Endothelial cell (in vitro differentiated cells): ENCODE measurements around the gene ABLIM2. TPM values are rescaled to one million over a fixed set of nuclear protein-coding genes. Genes with fewer than 3 reads are reported as not detected.
A peak's percentile ranks its signal among the peaks of the same experiment; 100 is the strongest.

ENCODE experiments used
- DNase-seq: peaks from one replicate; pipeline ENCODE4 v3.0.0; 2021; ENCODE audit warnings: low spot score
- H3K27ac Mint-ChIP-seq: one replicate; pipeline ENCODE4 v1.8.0; 2021; ENCODE audit warnings: mixed read lengths, inconsistent platforms; ENCODE audit not compliant: unreplicated experiment
- H3K27me3 Mint-ChIP-seq: one replicate; pipeline ENCODE4 v1.8.0; 2021; ENCODE audit warnings: mild to moderate bottlenecking, moderate library complexity, mixed read lengths, inconsistent platforms; ENCODE audit not compliant: unreplicated experiment
- H3K36me3 Mint-ChIP-seq: one replicate; pipeline ENCODE4 v1.8.0; 2021; ENCODE audit warnings: mild to moderate bottlenecking, low read depth, mixed read lengths, inconsistent platforms; ENCODE audit not compliant: unreplicated experiment
- H3K4me1 Mint-ChIP-seq: one replicate; pipeline ENCODE4 v1.8.0; 2021; ENCODE audit warnings: mild to moderate bottlenecking, mixed read lengths, inconsistent platforms; ENCODE audit not compliant: unreplicated experiment
- H3K4me3 Mint-ChIP-seq: one replicate; pipeline ENCODE4 v1.8.0; 2021; ENCODE audit warnings: mild to moderate bottlenecking, mixed read lengths, inconsistent platforms; ENCODE audit not compliant: unreplicated experiment
- H3K9me3 Mint-ChIP-seq: one replicate; pipeline ENCODE4 v1.8.0; 2021; ENCODE audit warnings: mixed read lengths, inconsistent platforms; ENCODE audit not compliant: unreplicated experiment
- total RNA-seq: library from RNA; stranded (reverse); fragmentation: NEBNext Ultra II Directional; extraction: Animal tissue kit (Norgen Biotek cat#: 25700); gene quantifications from one replicate; pipeline ENCODE4 v1.2.1, GENCODE V29; 2021; ENCODE audit not compliant: unreplicated experiment
- TF ChIP-seq, protein P1 (sequence below): fragments of 200-600 bp; sonication (generic); IDR thresholded peaks from one replicate; pipeline ENCODE4 v1.5.0; 2021; ENCODE audit warnings: antibody characterized with exemption; ENCODE audit not compliant: unreplicated experiment

Gene ABLIM2
- total RNA-seq, 1 donor from 2014 or later, result 0.74 TPM

DNA sequence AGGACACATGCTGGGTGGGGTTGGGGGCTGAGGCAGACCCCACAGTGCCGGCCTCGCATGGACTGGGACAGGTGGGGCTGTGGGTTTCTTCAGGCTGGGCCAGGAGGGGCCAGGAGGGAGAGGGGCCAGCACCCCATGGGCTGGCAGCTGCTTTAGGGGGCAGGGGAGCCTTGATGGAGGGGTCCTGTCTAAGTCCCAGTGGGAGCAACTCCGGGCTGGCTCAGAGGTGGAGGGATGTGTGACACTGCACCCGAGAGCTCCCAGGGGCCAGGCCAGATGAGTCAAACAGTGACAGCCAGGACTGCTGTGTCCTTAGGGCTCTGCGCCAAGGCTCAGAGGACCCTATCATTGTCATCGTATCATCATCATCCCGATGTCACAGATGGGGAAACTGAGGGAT lies 4.4 kb upstream of the ABLIM2 start:
- no peak overlapping the region for H3K4me3 Mint-ChIP-seq
- H3K36me3 Mint-ChIP-seq, result no peaks in the 10 kb centered on the region
- no peak for DNase-seq
- no peaks in the 10 kb centered on the region for H3K9me3 Mint-ChIP-seq
- H3K27ac Mint-ChIP-seq, result no peak overlapping the region
- H3K4me1 Mint-ChIP-seq, result peaks cover 8% of the 10 kb centered on the region
- H3K27me3 Mint-ChIP-seq, result peaks cover 12% of the 10 kb centered on the region
- TF ChIP-seq, protein P1, sequence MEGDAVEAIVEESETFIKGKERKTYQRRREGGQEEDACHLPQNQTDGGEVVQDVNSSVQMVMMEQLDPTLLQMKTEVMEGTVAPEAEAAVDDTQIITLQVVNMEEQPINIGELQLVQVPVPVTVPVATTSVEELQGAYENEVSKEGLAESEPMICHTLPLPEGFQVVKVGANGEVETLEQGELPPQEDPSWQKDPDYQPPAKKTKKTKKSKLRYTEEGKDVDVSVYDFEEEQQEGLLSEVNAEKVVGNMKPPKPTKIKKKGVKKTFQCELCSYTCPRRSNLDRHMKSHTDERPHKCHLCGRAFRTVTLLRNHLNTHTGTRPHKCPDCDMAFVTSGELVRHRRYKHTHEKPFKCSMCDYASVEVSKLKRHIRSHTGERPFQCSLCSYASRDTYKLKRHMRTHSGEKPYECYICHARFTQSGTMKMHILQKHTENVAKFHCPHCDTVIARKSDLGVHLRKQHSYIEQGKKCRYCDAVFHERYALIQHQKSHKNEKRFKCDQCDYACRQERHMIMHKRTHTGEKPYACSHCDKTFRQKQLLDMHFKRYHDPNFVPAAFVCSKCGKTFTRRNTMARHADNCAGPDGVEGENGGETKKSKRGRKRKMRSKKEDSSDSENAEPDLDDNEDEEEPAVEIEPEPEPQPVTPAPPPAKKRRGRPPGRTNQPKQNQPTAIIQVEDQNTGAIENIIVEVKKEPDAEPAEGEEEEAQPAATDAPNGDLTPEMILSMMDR, result no peak

DNA sequence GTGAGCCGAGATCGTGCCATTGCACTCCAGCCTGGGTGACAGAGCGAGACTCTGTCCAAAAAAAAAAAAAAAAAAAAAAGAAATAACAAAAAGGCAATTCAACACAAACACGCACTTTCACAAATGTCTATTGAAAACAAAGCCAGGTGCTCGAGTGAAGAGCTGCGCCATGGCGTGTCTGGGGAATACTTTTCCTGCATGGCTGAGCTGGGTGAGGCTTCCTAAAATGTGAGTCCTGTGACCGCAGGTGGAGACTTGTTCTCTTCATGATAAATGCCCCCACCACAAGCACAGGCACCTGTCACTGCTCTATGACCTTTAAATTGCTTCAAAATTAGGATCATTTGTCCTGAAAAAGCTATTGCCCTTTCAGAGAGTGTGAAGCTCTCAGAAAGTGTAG lies 4.0 kb upstream of the ABLIM2 start:
- TF ChIP-seq, protein P1, result no peak
- no peaks in the 10 kb centered on the region for H3K36me3 Mint-ChIP-seq
- H3K4me1 Mint-ChIP-seq, result peaks cover 8% of the 10 kb centered on the region
- no peak for DNase-seq
- no peaks in the 10 kb centered on the region for H3K9me3 Mint-ChIP-seq
- no peak overlapping the region for H3K4me3 Mint-ChIP-seq
- H3K27ac Mint-ChIP-seq, result no peak overlapping the region
- H3K27me3 Mint-ChIP-seq, result peaks cover 12% of the 10 kb centered on the region

DNA sequence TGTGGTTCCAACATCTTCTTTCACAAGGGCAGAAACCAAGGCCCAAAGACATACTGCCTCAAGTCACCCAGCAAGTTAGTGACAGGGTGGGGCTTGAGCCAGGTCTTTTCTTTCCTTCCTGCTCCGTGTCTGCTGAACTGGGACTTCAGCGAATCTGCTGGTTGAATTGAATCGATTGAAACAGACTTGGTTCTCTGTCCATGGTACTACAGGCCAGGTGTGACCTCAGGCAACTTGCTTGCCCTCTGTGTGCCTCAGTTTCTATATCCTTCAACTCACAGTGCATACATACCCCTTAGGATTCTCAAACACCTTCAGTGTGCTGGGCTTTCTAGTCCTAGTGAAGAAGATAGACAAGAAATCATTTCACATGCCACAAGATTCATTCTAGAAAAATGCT lies 2.0 kb upstream of the ABLIM2 start:
- Mint-ChIP-seq H3K27ac (no peak overlapping the region), H3K4me3 (no peak overlapping the region), H3K9me3 (no peaks in the 10 kb centered on the region), H3K36me3 (peaks cover 3% of the 10 kb centered on the region), H3K27me3 (peaks cover 9% of the 10 kb centered on the region), H3K4me1 (peaks cover 4% of the 10 kb centered on the region)
- TF ChIP-seq, protein P1, result no peak
- no peak for DNase-seq

DNA sequence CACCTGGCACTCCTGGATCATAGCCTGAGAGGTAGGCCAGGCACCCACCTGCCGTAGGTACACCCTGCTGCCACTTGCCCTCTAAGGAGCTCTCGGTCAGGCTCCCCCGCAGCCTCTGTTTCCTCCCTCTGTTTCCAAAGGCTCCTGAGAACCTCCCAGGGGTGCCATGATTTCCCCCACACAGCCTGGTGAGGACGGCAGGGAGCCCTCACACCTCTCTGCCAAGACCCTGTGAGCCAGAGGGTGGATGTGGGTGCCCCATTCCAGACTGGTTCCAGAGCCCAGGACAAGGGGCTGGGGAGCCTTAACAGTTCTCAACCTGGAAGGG lies 1.6 kb upstream of the ABLIM2 start:
- DNase-seq, result no peak
- peaks cover 4% of the 10 kb centered on the region for H3K4me1 Mint-ChIP-seq
- H3K36me3 Mint-ChIP-seq, result peaks cover 3% of the 10 kb centered on the region
- TF ChIP-seq, protein P1, result no peak
- peaks cover 11% of the 10 kb centered on the region for H3K27me3 Mint-ChIP-seq
- H3K27ac Mint-ChIP-seq, result no peak overlapping the region
- no peaks in the 10 kb centered on the region for H3K9me3 Mint-ChIP-seq
- no peak overlapping the region for H3K4me3 Mint-ChIP-seq

DNA sequence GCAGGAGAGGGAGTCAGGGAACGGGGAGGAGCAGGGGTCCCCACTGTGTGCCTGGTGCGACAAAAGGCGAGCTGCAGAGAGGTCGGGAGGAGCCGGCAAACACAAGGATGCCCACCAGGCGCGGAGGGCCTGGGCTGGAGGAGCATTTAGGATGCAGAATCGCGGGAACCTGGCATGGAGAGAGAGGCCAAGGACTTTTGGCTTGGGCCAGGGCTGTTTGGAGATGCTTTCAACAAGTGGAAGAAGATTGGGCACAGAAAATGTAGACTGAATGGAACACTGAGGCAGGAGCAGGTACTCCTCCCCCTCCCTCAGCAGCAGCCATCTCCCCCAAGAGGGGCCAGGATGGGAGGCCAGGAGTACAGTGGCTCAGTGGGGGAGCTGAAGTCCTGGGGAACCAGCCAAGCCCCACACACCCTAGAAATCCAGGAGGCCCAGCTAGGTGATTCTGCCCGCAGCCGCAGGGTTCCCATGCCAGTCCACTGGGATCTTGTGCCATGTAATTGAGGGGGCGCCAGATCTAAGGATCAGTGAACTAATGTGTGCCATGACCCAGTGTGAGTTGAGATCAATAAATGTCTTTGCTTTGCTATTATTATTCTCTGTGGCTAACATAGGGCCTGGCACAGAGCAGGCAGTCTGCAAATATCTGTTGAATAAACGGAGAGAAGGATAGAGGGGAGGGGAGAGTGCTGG lies 1.1 kb upstream of the ABLIM2 start:
- TF ChIP-seq, protein P1, result no peak
- H3K9me3 Mint-ChIP-seq, result no peaks in the 10 kb centered on the region
- peaks cover 3% of the 10 kb centered on the region for H3K36me3 Mint-ChIP-seq
- peak overlapping the region; percentile 37 for H3K4me3 Mint-ChIP-seq
- no peak for DNase-seq
- no peak overlapping the region for H3K27ac Mint-ChIP-seq
- H3K4me1 Mint-ChIP-seq, result peaks cover 4% of the 10 kb centered on the region
- peaks cover 11% of the 10 kb centered on the region for H3K27me3 Mint-ChIP-seq
